Loucy (cell line): ENCODE results near the gene CHMP3.
"Not testable (repeated sequence)": the region's sequence is repeated elsewhere in the genome, so short reads cannot be mapped to it uniquely, and the experiment has no call there.

ENCODE experiments used
- EZH2phosphoT487 ChIP-seq: fragments of 200-600 bp; IDR thresholded peaks from 2 replicates; pipeline ENCODE4 v1.6.1; 2018; ENCODE audit warnings: antibody characterized with exemption, mild to moderate bottlenecking, moderate library complexity, borderline replicate concordance
- TF ChIP-seq, protein P1 (sequence below): fragments of 200-600 bp; sonication (generic); conservative IDR thresholded peaks from 2 replicates; pipeline ENCODE4 v1.5.1; 2014; ENCODE audit warnings: mild to moderate bottlenecking, antibody characterized with exemption, low read length

DNA sequence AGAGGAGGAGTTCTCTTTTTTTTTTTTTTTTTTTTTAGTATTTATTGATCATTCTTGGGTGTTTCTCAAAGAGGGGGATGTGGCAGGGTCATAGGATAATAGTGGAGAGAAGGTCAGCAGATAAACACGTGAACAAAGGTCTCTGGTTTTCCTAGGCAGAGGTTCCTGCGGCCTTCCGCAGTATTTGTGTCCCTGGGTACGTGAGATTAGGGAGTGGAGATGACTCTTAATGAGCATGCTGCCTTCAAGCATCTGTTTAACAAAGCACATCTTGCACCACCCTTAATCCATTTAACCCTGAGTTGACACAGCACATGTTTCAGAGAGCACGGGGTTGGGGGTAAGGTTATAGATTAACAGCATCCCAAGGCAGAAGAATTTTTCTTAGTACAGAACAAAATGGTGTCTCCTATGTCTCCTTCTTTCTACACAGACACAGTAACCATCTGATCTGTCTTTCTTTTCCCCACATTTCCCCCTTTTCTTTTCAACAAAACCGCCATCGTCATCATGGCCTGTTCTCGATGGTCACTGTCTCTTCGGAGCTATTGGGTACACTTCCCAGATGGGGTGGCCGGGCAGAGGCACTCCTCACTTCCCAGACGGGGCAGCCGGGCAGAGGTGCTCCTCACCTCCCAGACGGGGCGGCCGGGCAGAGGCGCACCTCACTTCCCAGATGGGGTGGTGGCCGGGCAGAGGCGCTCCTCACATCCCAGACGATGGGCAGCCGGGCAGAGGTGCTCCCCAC lies 14.9 kb downstream of the CHMP3 start:
- not testable (repeated sequence) for TF ChIP-seq EZH2phosphoT487
- TF ChIP-seq, protein P1, sequence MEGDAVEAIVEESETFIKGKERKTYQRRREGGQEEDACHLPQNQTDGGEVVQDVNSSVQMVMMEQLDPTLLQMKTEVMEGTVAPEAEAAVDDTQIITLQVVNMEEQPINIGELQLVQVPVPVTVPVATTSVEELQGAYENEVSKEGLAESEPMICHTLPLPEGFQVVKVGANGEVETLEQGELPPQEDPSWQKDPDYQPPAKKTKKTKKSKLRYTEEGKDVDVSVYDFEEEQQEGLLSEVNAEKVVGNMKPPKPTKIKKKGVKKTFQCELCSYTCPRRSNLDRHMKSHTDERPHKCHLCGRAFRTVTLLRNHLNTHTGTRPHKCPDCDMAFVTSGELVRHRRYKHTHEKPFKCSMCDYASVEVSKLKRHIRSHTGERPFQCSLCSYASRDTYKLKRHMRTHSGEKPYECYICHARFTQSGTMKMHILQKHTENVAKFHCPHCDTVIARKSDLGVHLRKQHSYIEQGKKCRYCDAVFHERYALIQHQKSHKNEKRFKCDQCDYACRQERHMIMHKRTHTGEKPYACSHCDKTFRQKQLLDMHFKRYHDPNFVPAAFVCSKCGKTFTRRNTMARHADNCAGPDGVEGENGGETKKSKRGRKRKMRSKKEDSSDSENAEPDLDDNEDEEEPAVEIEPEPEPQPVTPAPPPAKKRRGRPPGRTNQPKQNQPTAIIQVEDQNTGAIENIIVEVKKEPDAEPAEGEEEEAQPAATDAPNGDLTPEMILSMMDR: not testable (repeated sequence)
